COLO829 (cell line): Measurements from ENCODE around the gene PRPF40B.
"Not testable (repeated sequence)": the region's sequence is repeated elsewhere in the genome, so short reads cannot be mapped to it uniquely, and the experiment has no call there.

Experiments
- DNase-seq: peaks from one replicate; pipeline ENCODE4 v3.0.0; 2012; ENCODE audit warnings: low spot score

Gene PRPF40B

GRCh38 chr12:49609059-49609874 is 14.1 kb upstream of the PRPF40B start:
- DNase-seq: no peak

- no peak for DNase-seq
Observed at GRCh38 chr12:49609875-49610154, 13.5 kb upstream of the PRPF40B start.

- not testable (repeated sequence) for DNase-seq
Observed at GRCh38 chr12:49610785-49611184, 12.6 kb upstream of the PRPF40B start.

- DNase-seq: no peak
Observed at GRCh38 chr12:49612210-49612609, 11.2 kb upstream of the PRPF40B start.

GRCh38 chr12:49615725-49616124 is 7.6 kb upstream of the PRPF40B start:
- no peak for DNase-seq

GRCh38 chr12:49616533-49617219 is 6.7 kb upstream of the PRPF40B start:
- no peak for DNase-seq

- no peak for DNase-seq
Observed at GRCh38 chr12:49618576-49618975, 4.8 kb upstream of the PRPF40B start.

- no peak for DNase-seq
Observed at GRCh38 chr12:49619286-49619685, 4.1 kb upstream of the PRPF40B start.

- no peak for DNase-seq
Observed at GRCh38 chr12:49621651-49622500, 1.5 kb upstream of the PRPF40B start.

- no peak for DNase-seq
Observed at GRCh38 chr12:49622501-49623141, 740 bp upstream of the PRPF40B start.

GRCh38 chr12:49624921-49625577 is 1.7 kb downstream of the PRPF40B start:
- no peak for DNase-seq

- no peak for DNase-seq
Observed at GRCh38 chr12:49626169-49626835, 2.9 kb downstream of the PRPF40B start.

GRCh38 chr12:49626836-49627235 is 3.5 kb downstream of the PRPF40B start:
- DNase-seq: no peak

- DNase-seq: no peak
Observed at GRCh38 chr12:49627752-49628360, 4.5 kb downstream of the PRPF40B start.

GRCh38 chr12:49631336-49631907 is 8.1 kb downstream of the PRPF40B start:
- no peak for DNase-seq

- no peak for DNase-seq
Observed at GRCh38 chr12:49632401-49632800, 9.0 kb downstream of the PRPF40B start.

GRCh38 chr12:49632986-49633702 is 9.8 kb downstream of the PRPF40B start:
- DNase-seq: no peak

- no peak for DNase-seq
Observed at GRCh38 chr12:49633703-49634345, 10.5 kb downstream of the PRPF40B start.

- no peak for DNase-seq
Observed at GRCh38 chr12:49635036-49635435, 11.7 kb downstream of the PRPF40B start.
